ENCODE data around the gene ZNF148. TPM values are rescaled to one million over a fixed set of nuclear protein-coding genes. Genes with fewer than 3 reads are reported as not detected.
"Not testable (repeated sequence)": the region's sequence is repeated elsewhere in the genome, so short reads cannot be mapped to it uniquely, and the experiment has no call there.

ZNF148 gene
- total RNA-seq, 2 experiments from 2014 or later: 30.3 to 37.7 TPM

DNA sequence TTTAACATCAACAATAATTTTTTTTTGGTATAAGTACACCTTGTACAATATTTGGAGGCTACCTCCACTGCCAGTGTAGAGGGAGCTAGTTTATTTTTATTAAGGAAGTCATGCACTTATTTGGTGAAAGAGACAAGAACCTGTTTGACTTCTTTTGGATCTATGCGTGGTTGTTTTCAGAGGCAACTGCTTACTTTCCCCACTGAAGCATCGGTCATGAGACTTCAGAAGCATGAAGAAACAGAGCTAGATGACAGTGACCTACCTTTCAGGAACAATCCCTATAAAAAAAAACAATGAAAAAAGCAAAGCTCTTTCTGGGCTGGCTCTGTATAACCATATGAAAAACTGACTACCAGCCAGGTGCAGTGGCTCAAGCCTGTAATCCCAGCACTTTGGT is 20.0 kb upstream of the ZNF148 start:
- Mint-ChIP-seq H3K36me3 (ENCODE audit: low read depth) (no peaks in the 10 kb centered on the region), H3K4me1 (peaks cover 4% of the 10 kb centered on the region), H3K27me3 (peaks cover 12% of the 10 kb centered on the region), H3K4me3 (no peak overlapping the region), H3K27ac (no peak overlapping the region), H3K9me3 (ENCODE audit: low read depth) (no peaks in the 10 kb centered on the region)
- no peak for DNase-seq
- ATAC-seq: no peak
- ChIA-PET POLR2A (no interaction called here), CTCF (no interaction called here)
- intact Hi-C loops (cut with DNase I, micrococcal nuclease): no loop called here

DNA sequence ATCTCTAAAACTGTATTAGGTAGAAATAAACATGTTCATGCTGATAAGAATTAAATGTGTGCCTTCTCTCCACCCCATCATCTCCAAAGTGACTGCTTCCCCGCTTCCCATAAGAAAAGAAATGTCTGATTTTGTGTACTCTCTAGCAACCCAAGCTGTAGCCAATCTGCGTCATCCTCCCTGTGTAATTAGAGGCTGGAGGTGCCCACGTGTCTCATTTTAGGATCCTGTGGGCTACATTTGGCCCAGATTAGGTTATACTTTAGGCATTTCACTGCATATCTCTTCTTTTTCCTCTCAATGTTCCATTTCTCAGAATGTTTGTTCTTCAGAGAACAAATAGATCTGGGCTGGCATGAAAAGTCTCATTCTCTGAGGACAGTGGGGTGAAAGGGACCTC is 19.3 kb upstream of the ZNF148 start:
- no peak for DNase-seq
- intact Hi-C loops (cut with DNase I, micrococcal nuclease): no loop called here
- no peaks in the 10 kb centered on the region for H3K9me3 Mint-ChIP-seq (ENCODE audit: low read depth)
- peaks cover 9% of the 10 kb centered on the region for H3K4me1 Mint-ChIP-seq
- H3K27me3 Mint-ChIP-seq: peaks cover 12% of the 10 kb centered on the region
- H3K4me3 Mint-ChIP-seq: no peak overlapping the region
- H3K27ac Mint-ChIP-seq: no peak overlapping the region
- H3K36me3 Mint-ChIP-seq (ENCODE audit: low read depth): no peaks in the 10 kb centered on the region
- POLR2A ChIA-PET: no interaction called here
- CTCF ChIA-PET: interaction anchor here (0.6 kb wide), 1 partner anchor 171 kb away, joined by 3 read pairs; no protein-coding TSS in a partner anchor
- ATAC-seq: no peak

DNA sequence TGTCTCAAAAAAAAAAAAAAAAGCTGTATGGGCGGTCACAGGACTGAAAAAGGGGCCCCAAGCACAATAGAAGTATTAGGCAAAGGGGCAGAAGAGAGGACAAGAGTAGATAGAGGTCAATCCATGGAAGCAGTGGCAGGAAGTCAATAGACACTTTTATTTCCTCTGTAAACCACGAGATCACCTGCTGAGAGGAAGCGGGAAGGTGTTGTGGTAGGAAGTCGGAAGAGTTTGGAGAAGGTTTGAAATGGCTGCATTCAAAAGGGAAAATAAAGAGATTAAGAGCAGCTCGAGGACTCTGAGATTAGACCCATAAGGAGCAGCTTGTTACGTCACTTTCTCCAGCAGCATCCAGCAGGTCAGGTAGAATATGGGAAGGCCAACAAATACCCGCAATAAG is 14.2 kb upstream of the ZNF148 start:
- intact Hi-C loops (cut with DNase I, micrococcal nuclease): no loop called here
- H3K9me3 Mint-ChIP-seq (ENCODE audit: low read depth): no peaks in the 10 kb centered on the region
- ATAC-seq: no peak
- peaks cover under 1% of the 10 kb centered on the region for H3K27me3 Mint-ChIP-seq
- H3K27ac Mint-ChIP-seq: no peak overlapping the region
- CTCF ChIA-PET: interaction anchor here (0.9 to 1.2 kb wide), 4 partner anchors 37 to 394 kb away, joined by 3 to 5 read pairs (median 3); no protein-coding TSS in a partner anchor
- H3K4me3 Mint-ChIP-seq: no peak overlapping the region
- peaks cover 13% of the 10 kb centered on the region for H3K4me1 Mint-ChIP-seq
- no peaks in the 10 kb centered on the region for H3K36me3 Mint-ChIP-seq (ENCODE audit: low read depth)
- no peak for DNase-seq
- POLR2A ChIA-PET: no interaction called here

DNA sequence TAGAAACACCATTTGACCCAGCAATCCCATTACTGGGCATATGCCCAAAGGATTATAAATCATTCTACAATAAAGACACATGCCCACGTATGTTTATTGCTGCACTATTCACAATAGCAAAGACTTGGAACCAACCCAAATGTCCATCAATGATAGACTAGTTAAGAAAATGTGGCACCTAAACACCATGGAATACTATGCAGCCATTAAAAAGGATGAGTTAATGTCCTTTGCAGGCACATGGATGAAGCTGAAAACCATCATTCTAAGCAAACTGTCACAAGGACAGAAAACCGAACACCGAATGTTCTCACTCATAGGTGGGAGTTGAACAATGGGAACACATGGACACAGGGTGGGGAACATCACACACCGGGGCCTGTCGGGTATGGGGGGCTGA is 13.2 kb upstream of the ZNF148 start:
- intact Hi-C loops (cut with DNase I, micrococcal nuclease); POLR2A ChIA-PET; ATAC-seq; H3K9me3 Mint-ChIP-seq (ENCODE audit: low read depth); H3K4me1 Mint-ChIP-seq; H3K4me3 Mint-ChIP-seq; H3K27ac Mint-ChIP-seq; H3K36me3 Mint-ChIP-seq (ENCODE audit: low read depth); DNase-seq; H3K27me3 Mint-ChIP-seq: not testable (repeated sequence)
- CTCF ChIA-PET: interaction anchor here (1.2 kb wide), 1 partner anchor 393 kb away, joined by 5 read pairs; no protein-coding TSS in a partner anchor

DNA sequence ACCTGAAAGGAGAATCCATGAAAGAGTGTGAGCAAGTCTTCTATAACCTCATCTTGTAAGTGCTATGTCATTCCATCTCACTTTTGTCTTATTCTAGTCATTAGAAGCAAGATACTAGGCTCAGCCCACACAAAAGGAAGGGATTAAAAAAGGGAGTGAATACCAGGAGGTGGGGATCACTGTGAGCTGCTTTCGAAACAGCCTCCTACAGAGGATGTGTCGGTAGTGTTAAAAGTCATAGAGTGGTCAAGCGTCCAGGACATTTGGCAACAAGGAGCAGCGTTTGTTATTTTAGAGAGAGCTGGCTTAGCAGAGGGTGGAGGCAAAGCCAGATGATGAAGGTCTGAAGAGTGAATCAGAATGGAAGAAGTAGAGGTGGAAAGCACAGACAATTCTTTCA is 11.7 kb upstream of the ZNF148 start:
- Mint-ChIP-seq H3K4me1 (peaks cover 14% of the 10 kb centered on the region), H3K27me3 (peaks cover 2% of the 10 kb centered on the region), H3K36me3 (ENCODE audit: low read depth) (no peaks in the 10 kb centered on the region), H3K27ac (no peak overlapping the region), H3K4me3 (no peak overlapping the region), H3K9me3 (ENCODE audit: low read depth) (no peaks in the 10 kb centered on the region)
- intact Hi-C loops (cut with DNase I, micrococcal nuclease): no loop called here
- ChIA-PET POLR2A (no interaction called here), CTCF (interaction anchor here (0.7 kb wide), 1 partner anchor 85 kb away, joined by 3 read pairs; no protein-coding TSS in a partner anchor)
- DNase-seq (no peak), ATAC-seq (no peak)

DNA sequence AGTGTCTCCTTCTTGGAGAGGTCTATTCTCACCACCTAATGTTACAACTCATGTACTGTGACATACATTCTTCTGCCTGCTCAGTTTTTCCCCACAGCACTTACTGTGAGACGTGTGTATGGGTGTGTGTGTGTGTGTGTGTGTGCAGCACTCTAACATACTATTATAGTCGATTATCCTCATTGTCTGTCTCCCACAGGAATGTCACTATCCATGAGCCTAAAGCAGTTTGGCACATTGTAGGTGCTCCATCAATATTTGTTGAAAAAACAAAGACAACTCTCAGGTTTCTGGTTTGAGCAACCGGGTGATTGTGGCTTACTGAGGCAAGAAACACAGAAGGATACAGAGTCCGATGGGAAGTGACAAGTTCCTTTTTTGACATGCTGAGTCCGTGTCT is 8.6 kb upstream of the ZNF148 start:
- H3K4me1 Mint-ChIP-seq: peaks cover 10% of the 10 kb centered on the region
- ChIA-PET POLR2A (no interaction called here), CTCF (no interaction called here)
- H3K4me3 Mint-ChIP-seq: no peak overlapping the region
- no peak for ATAC-seq
- H3K27ac Mint-ChIP-seq: no peak overlapping the region
- DNase-seq: no peak
- intact Hi-C loops (cut with DNase I, micrococcal nuclease): no loop called here
- peaks cover 2% of the 10 kb centered on the region for H3K27me3 Mint-ChIP-seq
- no peaks in the 10 kb centered on the region for H3K9me3 Mint-ChIP-seq (ENCODE audit: low read depth)
- no peaks in the 10 kb centered on the region for H3K36me3 Mint-ChIP-seq (ENCODE audit: low read depth)

DNA sequence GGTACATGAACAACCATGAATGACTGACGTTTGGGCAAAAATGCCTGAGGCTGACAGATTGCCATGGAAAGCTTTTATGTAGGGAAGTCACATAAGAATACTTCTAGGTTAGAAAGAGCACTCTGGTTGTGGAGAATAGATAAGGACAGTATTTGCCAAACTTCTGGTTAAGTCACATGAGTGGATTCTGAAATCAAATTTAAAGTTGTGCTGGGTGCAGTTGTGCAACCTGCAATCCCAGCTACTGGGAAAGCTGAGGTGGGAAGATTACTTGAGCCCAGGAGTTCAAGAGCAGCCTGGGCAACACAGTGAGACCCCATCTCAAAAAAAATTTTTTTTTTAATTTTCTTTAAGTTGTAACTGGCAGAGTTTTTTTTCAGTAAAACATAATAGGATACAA is 7.2 kb upstream of the ZNF148 start:
- Mint-ChIP-seq H3K27ac (no peak overlapping the region), H3K4me1 (peaks cover 10% of the 10 kb centered on the region), H3K36me3 (ENCODE audit: low read depth) (no peaks in the 10 kb centered on the region), H3K27me3 (peaks cover 2% of the 10 kb centered on the region), H3K9me3 (ENCODE audit: low read depth) (no peaks in the 10 kb centered on the region), H3K4me3 (no peak overlapping the region)
- no peak for ATAC-seq
- intact Hi-C loops (cut with DNase I, micrococcal nuclease): no loop called here
- no peak for DNase-seq
- CTCF ChIA-PET: interaction anchor here (0.9 to 1.6 kb wide), 6 partner anchors 17 to 203 kb away, joined by 3 to 6 read pairs (median 4); no protein-coding TSS in a partner anchor
- POLR2A ChIA-PET: no interaction called here

DNA sequence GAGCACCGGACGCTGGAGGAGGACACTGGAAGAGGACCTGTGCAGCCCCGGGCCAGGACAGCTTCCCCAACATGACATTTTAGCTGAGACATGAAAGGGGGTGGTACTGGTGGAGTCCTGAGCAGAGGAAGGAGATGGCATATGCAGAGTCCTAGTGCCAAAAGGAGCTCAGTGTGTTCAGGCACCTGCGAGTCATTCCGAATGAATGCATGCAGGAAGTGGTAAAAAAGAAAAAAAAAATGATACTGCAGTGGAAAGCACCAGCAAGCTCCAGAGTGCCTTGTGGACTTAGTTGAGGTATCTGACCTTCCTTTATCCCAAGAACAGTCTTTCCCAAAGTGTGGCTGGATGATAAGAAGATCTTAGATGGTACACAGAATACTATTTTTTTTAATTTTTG is 6.6 kb upstream of the ZNF148 start:
- Mint-ChIP-seq H3K27me3 (peaks cover 2% of the 10 kb centered on the region), H3K36me3 (ENCODE audit: low read depth) (no peaks in the 10 kb centered on the region), H3K9me3 (ENCODE audit: low read depth) (no peaks in the 10 kb centered on the region), H3K4me1 (peaks cover 11% of the 10 kb centered on the region), H3K4me3 (no peak overlapping the region), H3K27ac (no peak overlapping the region)
- ATAC-seq: peak; percentile 96
- ChIA-PET POLR2A (interaction anchor here (0.6 to 0.8 kb wide), 2 partner anchors 162 to 365 kb away, joined by 3 to 4 read pairs; no protein-coding TSS in a partner anchor), CTCF (interaction anchor here (0.9 to 1.6 kb wide), 6 partner anchors 16 to 204 kb away, joined by 3 to 6 read pairs (median 4); no protein-coding TSS in a partner anchor)
- intact Hi-C loops (cut with DNase I, micrococcal nuclease): no loop called here
- peak; percentile 51 for DNase-seq

DNA sequence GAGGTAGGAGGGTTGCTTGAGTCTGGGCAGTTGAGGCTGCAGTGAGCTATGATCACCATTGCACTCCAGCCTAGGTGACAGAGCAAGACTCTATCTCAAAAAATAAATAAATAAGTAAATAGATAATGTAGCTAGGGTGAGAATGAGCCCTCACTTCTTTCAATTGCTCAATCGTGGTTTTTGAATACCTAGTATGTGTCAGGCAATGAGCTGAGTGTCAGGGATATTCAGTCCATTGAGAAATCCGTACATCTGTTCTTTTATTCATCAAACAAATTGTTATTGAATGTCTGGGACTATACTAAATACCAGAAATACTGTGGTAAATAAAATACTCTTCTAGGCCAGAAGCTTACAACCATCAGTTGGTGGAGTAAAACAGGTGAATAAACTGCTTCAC is 6.2 kb upstream of the ZNF148 start:
- ChIA-PET CTCF (interaction anchor here (0.9 to 1.6 kb wide), 5 partner anchors 16 to 204 kb away, joined by 3 to 6 read pairs (median 4); no protein-coding TSS in a partner anchor), POLR2A (interaction anchor here (0.6 to 0.8 kb wide), 3 partner anchors 162 to 364 kb away, joined by 3 to 4 read pairs (median 4); no protein-coding TSS in a partner anchor)
- DNase-seq (no peak), ATAC-seq (peak; percentile 51)
- H3K27ac Mint-ChIP-seq: no peak overlapping the region
- H3K9me3 Mint-ChIP-seq (ENCODE audit: low read depth): no peaks in the 10 kb centered on the region
- H3K4me3 Mint-ChIP-seq: no peak overlapping the region
- H3K36me3 Mint-ChIP-seq (ENCODE audit: low read depth): no peaks in the 10 kb centered on the region
- peaks cover 13% of the 10 kb centered on the region for H3K4me1 Mint-ChIP-seq
- intact Hi-C loops (cut with DNase I, micrococcal nuclease): no loop called here
- peaks cover 2% of the 10 kb centered on the region for H3K27me3 Mint-ChIP-seq

DNA sequence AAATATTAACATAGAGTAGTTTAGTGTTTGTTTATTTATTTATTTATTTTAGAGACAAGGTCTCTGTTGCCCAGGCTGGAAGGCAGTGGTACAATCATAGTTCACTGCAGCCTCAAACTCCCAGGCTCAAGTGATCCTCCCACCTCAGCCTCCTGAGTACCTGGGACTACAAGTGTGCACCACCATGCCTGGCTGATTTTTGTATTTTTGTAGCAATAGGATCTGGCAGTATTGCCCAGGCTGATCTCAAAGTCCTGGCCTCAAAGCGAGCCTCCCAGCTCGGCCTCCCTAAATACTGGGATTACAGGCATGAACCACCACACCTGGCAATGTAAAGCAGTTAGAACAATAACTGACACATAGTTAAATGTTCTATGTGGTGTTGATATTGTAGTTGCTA is 4.4 kb upstream of the ZNF148 start:
- intact Hi-C loops (cut with DNase I, micrococcal nuclease): loop anchor here (5.0 to 10.0 kb wide), 5 partner anchors 147 to 1797 kb away; partner anchors contain the start of gene OSBPL11 (in 1 of the 2)
- no peak for DNase-seq
- Mint-ChIP-seq H3K9me3 (ENCODE audit: low read depth) (no peaks in the 10 kb centered on the region), H3K4me3 (no peak overlapping the region), H3K27me3 (peaks cover 2% of the 10 kb centered on the region), H3K36me3 (ENCODE audit: low read depth) (peaks cover 2% of the 10 kb centered on the region), H3K4me1 (peaks cover 18% of the 10 kb centered on the region), H3K27ac (no peak overlapping the region)
- ATAC-seq: no peak
- ChIA-PET CTCF (no interaction called here), POLR2A (no interaction called here)

DNA sequence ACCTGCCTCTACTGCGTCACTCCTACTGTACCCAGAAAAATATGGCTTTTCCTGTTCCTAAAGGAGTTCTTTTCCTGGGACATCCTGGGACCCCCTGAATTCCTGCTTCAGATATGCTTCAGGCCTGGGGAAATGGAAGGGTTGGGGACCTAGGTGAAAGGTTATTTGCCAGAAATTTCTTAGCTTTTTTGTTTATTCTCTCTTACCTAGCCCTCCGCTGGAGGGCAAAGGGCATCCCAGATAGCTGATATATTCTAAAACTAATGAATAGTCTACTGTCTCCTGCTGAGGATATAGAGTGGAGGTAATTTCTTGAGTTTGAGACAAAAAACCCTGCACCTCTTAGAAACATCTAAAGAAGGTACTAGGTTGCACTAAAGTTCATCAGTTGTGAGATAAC is 3.6 kb upstream of the ZNF148 start:
- Mint-ChIP-seq H3K9me3 (ENCODE audit: low read depth) (no peaks in the 10 kb centered on the region), H3K36me3 (ENCODE audit: low read depth) (peaks cover 2% of the 10 kb centered on the region), H3K27me3 (peaks cover 2% of the 10 kb centered on the region), H3K4me1 (peaks cover 25% of the 10 kb centered on the region), H3K4me3 (no peak overlapping the region), H3K27ac (no peak overlapping the region)
- ATAC-seq (no peak), DNase-seq (no peak)
- intact Hi-C loops (cut with DNase I, micrococcal nuclease): loop anchor here (5.0 to 10.0 kb wide), 5 partner anchors 146 to 1796 kb away; partner anchors contain the start of gene OSBPL11 (in 1 of the 2)
- POLR2A ChIA-PET: no interaction called here
- CTCF ChIA-PET: no interaction called here

DNA sequence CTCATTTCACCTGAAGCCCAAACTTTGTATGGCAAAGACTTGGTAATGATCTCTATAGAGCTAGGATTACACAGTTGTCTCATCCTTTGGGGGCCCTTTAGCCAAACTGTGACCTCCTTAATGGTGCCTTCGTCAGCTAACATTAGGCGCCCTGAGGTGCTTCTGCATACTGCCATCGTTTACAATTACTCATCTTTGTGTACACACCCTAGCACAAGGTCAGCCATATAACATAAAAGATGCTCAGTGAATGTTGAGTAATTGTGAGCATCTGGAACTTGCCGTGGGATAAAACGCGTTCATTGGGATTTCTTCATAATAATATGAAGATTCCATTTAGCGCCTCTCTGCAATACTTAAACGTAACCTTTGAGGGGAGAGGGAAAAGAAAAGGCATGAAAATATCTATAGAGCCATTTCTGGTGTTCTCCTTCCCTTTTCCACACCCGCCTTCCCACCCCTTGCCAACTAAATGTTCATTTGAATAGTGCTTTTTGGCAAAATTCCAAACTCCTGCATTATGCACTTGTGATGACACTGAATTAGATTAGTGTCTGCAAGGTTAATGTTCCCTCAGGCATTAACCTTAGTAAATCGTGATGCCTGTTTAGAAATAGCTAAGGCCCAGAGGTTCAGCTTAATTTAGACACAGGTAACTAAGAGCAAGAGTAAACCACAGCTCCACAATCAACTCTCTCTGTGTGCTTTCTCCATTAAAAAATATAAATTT is 990 bp upstream of the ZNF148 start:
- Mint-ChIP-seq H3K27ac (peak overlapping the region; percentile 99), H3K36me3 (ENCODE audit: low read depth) (peaks cover 5% of the 10 kb centered on the region), H3K4me1 (peaks cover 28% of the 10 kb centered on the region), H3K4me3 (peak overlapping the region; percentile 92), H3K27me3 (no peaks in the 10 kb centered on the region), H3K9me3 (ENCODE audit: low read depth) (no peaks in the 10 kb centered on the region)
- intact Hi-C loops (cut with DNase I, micrococcal nuclease): loop anchor here (1.0 to 10.0 kb wide), 11 partner anchors 19 to 1794 kb away; partner anchors contain the start of genes OSBPL11 (in 2 of the 2) and UMPS (in 1 of the 2)
- ChIA-PET CTCF (interaction anchor here (0.6 to 1.2 kb wide), 3 partner anchors 10 to 57 kb away, joined by 3 read pairs; no protein-coding TSS in a partner anchor), POLR2A (interaction anchor here (1.0 to 1.4 kb wide), 2 partner anchors 19 to 49 kb away, joined by 3 to 10 read pairs; no protein-coding TSS in a partner anchor)
- DNase-seq (no peak), ATAC-seq (peak; percentile 10)
